ENCODE results near the gene ATP11A. TPM values are rescaled to one million over a fixed set of nuclear protein-coding genes. Genes with fewer than 3 reads are reported as not detected.

The ATP11A gene
- total RNA-seq, 1 experiment from 2014 or later: 80.4 TPM

DNA sequence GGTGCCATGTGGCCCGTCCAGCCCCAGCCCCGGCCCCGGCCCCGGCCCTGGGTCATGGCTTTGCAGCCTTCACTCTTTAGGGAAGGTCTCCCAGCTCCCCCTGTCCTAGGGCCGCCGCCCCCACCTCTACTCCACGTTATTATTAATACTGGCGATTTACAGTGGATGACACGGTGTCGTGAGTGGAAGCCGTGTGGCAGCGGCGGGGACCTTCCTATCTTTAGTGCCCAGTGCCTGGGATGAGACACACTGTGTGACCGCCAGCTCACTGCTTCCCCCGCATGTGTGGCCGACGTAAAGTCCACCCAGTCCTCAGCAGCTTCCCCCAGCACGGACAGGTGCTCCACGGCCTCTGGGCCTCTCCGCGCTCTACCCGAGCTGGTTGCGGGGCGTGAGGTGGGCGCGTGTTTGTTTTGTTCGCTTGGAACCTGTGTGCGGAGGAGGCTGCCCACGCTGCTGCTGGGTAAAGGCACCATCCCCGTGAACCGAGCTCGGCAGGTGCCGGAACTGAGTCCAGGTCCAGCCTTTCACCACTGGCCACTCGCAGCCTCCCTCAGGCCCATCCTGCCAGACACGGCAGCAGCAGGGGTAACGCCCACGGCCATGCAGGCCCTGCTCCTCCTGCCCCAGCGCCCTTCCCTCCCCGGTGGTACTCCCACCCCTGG, 208.2 kb downstream of the ATP11A start (continued):
- no peak for TF ChIP-seq EZH2 (IDR thresholded peaks at IDR 0.05)
- no peak for TF ChIP-seq FOSL1 (IDR thresholded peaks at IDR 0.05; ENCODE audit: low read depth)
- no peak for TF ChIP-seq POLR2AphosphoS5 (IDR thresholded peaks at IDR 0.05; ENCODE audit: low read depth, low read length)
- TF ChIP-seq ELF1 (IDR thresholded peaks at IDR 0.05; ENCODE audit: borderline replicate concordance, low read depth): no peak
- no peak for TF ChIP-seq EZH2phosphoT487 (IDR thresholded peaks at IDR 0.05; ENCODE audit: borderline replicate concordance)

GRCh38 chr13:112898621-112899280, 208.9 kb downstream of the ATP11A start:
- intact Hi-C loops (cut with micrococcal nuclease): no loop called here
- TF ChIP-seq CEBPB (IDR thresholded peaks at IDR 0.05; ENCODE audit: low read depth) (no peak), CBX3 (IDR thresholded peaks at IDR 0.05; ENCODE audit: low read depth) (no peak), ELF1 (IDR thresholded peaks at IDR 0.05; ENCODE audit: borderline replicate concordance, low read depth) (no peak)
- Histone ChIP-seq H3K4me2 (ENCODE audit: low read length) (no peak overlapping the region), H3K9me2 (ENCODE audit: insufficient read depth) (no peaks in the 10 kb centered on the region), H2AFZ (ENCODE audit: low read depth, low read length, poor library complexity, severe bottlenecking) (no peak overlapping the region), H3K9ac (ENCODE audit: low read length) (no peak overlapping the region), H3K36me3 (ENCODE audit: control insufficient read depth in 1 of 2, insufficient read depth in 2 of 2, low read length in 2 of 2) (no peaks in the 10 kb centered on the region), H3K79me2 (ENCODE audit: insufficient read depth, low read length) (no peaks in the 10 kb centered on the region), H3K4me1 (ENCODE audit: control insufficient read depth in 1 of 2, insufficient read depth in 2 of 2, low read length in 2 of 2) (peaks cover under 1 to 9% of the 10 kb centered on the region in 2 experiments; a peak in 3 of 4 replicates), H3K4me3 (replicated peaks in 1 of 2; ENCODE audit: low read depth in 1 of 2, low read length in 2 of 2) (no peak overlapping the region), H3K27ac (ENCODE audit: low read depth, low read length) (no peak overlapping the region), H4K20me1 (ENCODE audit: insufficient read depth) (no peaks in the 10 kb centered on the region), H3K27me3 (ENCODE audit: insufficient read depth, low read length) (no peaks in the 10 kb centered on the region), H3K9me3 (ENCODE audit: control insufficient read depth in 1 of 2, insufficient read depth in 1 of 2, low read depth in 1 of 2, low read length in 2 of 2) (no peaks in the 10 kb centered on the region)
- ChIA-PET CTCF (no interaction called here), POLR2A (no interaction called here), RAD21 (ENCODE audit: low non-redundant PET in 1 of 2, low total read pairs in 2 of 2, uncharacterized antibody in 2 of 2, unreplicated experiment in 2 of 2) (no interaction called here)
- DNase-seq (ENCODE audit: low read depth, low spot score) (no peak), ATAC-seq (no peak)
- BruUV-seq (replicated peaks): no TSS peak

Measured in HCT116 (cell line).